ENCODE measurements around the gene PGLYRP2. TPM values are rescaled to one million over a fixed set of nuclear protein-coding genes. Genes with fewer than 3 reads are reported as not detected.

The PGLYRP2 gene
- polyA plus RNA-seq, 1 of the 3 experiments (the other 2 are of a cell fraction), result not detected

GRCh38 chr19:15506074-15506571, 26.8 kb upstream of the PGLYRP2 start:
- Histone ChIP-seq H3K36me3 (replicated peaks in 1 of 2; ENCODE audit: control insufficient read depth in 1 of 2, insufficient read depth in 2 of 2, low read length in 1 of 2) (no peaks in the 10 kb centered on the region), H3K27ac (ENCODE audit: low read depth in 2 of 2, low read length in 1 of 2) (no peak overlapping the region), H3K9ac (no peak overlapping the region), H3K4me3 (ENCODE audit: low read depth in 2 of 2, low read length in 1 of 2) (no peak overlapping the region), H3K9me3 (no peaks in the 10 kb centered on the region), H3K79me2 (ENCODE audit: insufficient read depth) (no peaks in the 10 kb centered on the region), H4K20me1 (ENCODE audit: insufficient read depth) (no peaks in the 10 kb centered on the region), H3K27me3 (ENCODE audit: insufficient read depth) (peaks cover 43% of the 10 kb centered on the region), H3K4me2 (no peak overlapping the region), H2AFZ (ENCODE audit: low read depth) (no peak overlapping the region), H3K4me1 (ENCODE audit: control insufficient read depth in 1 of 2, insufficient read depth in 2 of 2, low read depth in 1 of 2, low read length in 1 of 2) (no peaks in the 10 kb centered on the region), H3K9me2 (no peaks in the 10 kb centered on the region), H3F3A (replicated peaks; ENCODE audit: insufficient read depth) (no peaks in the 10 kb centered on the region)
- TF ChIP-seq CHD2 (IDR thresholded peaks at IDR 0.05; ENCODE audit: low read length, partially characterized antibody) (no peak), MEF2A (IDR thresholded peaks at IDR 0.05; ENCODE audit: borderline replicate concordance, low read depth) (no peak), IRF3 (IDR thresholded peaks at IDR 0.05; ENCODE audit: low read depth, low read length) (no peak), SIN3A (IDR thresholded peaks at IDR 0.05; ENCODE audit: borderline replicate concordance, low read depth, low read length) (no peak), SMC3 (IDR thresholded peaks at IDR 0.05; ENCODE audit: low read depth, low read length) (no peak), USF1 (IDR thresholded peaks at IDR 0.05; ENCODE audit: borderline replicate concordance, low read depth) (no peak), PBX3 (IDR thresholded peaks at IDR 0.05) (no peak), JUND (IDR thresholded peaks at IDR 0.05) (no peak), RFX5 (IDR thresholded peaks at IDR 0.05; ENCODE audit: low read length) (no peak), TEAD4 (IDR thresholded peaks at IDR 0.05; ENCODE audit: borderline replicate concordance, insufficient read depth) (no peak), POLR2AphosphoS5 (IDR thresholded peaks at IDR 0.05; ENCODE audit: low read depth, low read length) (no peak), RXRA (IDR thresholded peaks at IDR 0.05; ENCODE audit: borderline replicate concordance, low read depth) (no peak), EP300 (IDR thresholded peaks at IDR 0.05; ENCODE audit: borderline replicate concordance in 1 of 2, low read depth in 1 of 2, low read length in 1 of 2) (no peak), EZH2phosphoT487 (IDR thresholded peaks at IDR 0.05; ENCODE audit: borderline replicate concordance, low read depth) (no peak), TCF12 (IDR thresholded peaks at IDR 0.05) (no peak)
- CTCF ChIA-PET, result no interaction called here
- DNase-seq, result no peak
- POLR2A ChIA-PET, result no interaction called here
- WGBS (ENCODE audit: low lambda C conversion rate), result 4% methylated on average over 4 of the region's 5 CpGs

GRCh38 chr19:15502264-15502663, 23.0 kb upstream of the PGLYRP2 start:
- ChIA-PET POLR2A (no interaction called here), CTCF (no interaction called here)
- H3K9me2 ChIP-seq, result no peaks in the 10 kb centered on the region
- H3K9ac ChIP-seq, result no peak overlapping the region
- no peaks in the 10 kb centered on the region for H3K36me3 ChIP-seq (replicated peaks in 1 of 2; ENCODE audit: control insufficient read depth in 1 of 2, insufficient read depth in 2 of 2, low read length in 1 of 2)
- H3K79me2 ChIP-seq (ENCODE audit: insufficient read depth), result no peaks in the 10 kb centered on the region
- H3K4me3 ChIP-seq (ENCODE audit: low read depth in 2 of 2, low read length in 1 of 2), result no peak overlapping the region
- H3K9me3 ChIP-seq, result no peaks in the 10 kb centered on the region
- peaks cover 32% of the 10 kb centered on the region for H3K27me3 ChIP-seq (ENCODE audit: insufficient read depth)
- H3K27ac ChIP-seq (ENCODE audit: low read depth in 2 of 2, low read length in 1 of 2), result no peak overlapping the region
- no peaks in the 10 kb centered on the region for H3F3A ChIP-seq (replicated peaks; ENCODE audit: insufficient read depth)
- no peak for DNase-seq
- TF ChIP-seq MEF2A (IDR thresholded peaks at IDR 0.05; ENCODE audit: borderline replicate concordance, low read depth) (no peak), RXRA (IDR thresholded peaks at IDR 0.05; ENCODE audit: borderline replicate concordance, low read depth) (no peak)
- no peaks in the 10 kb centered on the region for H4K20me1 ChIP-seq (ENCODE audit: insufficient read depth)
- H3K4me2 ChIP-seq, result no peak overlapping the region
- no peak overlapping the region for H2AFZ ChIP-seq (ENCODE audit: low read depth)
- no peaks in the 10 kb centered on the region for H3K4me1 ChIP-seq (ENCODE audit: control insufficient read depth in 1 of 2, insufficient read depth in 2 of 2, low read depth in 1 of 2, low read length in 1 of 2)
- 0% methylated on average over 1 of the region's 1 CpG for WGBS (ENCODE audit: low lambda C conversion rate)

Data from SK-N-SH (cell line).